ENCODE measurements around the gene MYEF2. TPM values are rescaled to one million over a fixed set of nuclear protein-coding genes. Genes with fewer than 3 reads are reported as not detected.

The MYEF2 gene
- total and polyA plus RNA-seq, 8 donors = 6.0 to 193 (median 22.5) TPM

DNA sequence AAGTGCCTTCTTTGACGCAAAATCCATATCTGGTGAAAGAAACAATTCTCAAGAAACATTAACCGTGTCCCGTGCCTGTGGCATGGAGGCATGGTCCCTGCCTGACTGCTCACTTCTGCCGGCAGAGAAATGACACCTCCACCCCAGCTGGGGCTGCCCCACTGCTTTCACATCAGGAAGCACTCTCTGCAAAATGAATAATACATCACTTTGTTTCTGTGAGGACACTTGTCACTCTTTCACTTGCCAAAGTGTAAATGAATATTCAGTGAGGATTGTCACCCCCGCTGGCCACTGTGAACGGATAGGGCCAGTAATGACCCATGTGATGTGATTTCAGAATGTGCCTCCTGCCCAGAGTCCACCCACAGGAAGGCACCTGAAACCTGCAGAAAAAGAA is 88.4 kb downstream of the MYEF2 start:
- WGBS, 5 donors = 54 to 66% (median 58%) methylated on average over 6 of the region's 6 CpGs
- H3K4me3 ChIP-seq = no peak overlapping the region
- TF ChIP-seq POLR2A (IDR thresholded peaks at IDR 0.05) (no peak), EP300 (IDR thresholded peaks at IDR 0.05) (no peak), POLR2AphosphoS5 (IDR thresholded peaks at IDR 0.05) (no peak)
- TF ChIP-seq, protein P1, sequence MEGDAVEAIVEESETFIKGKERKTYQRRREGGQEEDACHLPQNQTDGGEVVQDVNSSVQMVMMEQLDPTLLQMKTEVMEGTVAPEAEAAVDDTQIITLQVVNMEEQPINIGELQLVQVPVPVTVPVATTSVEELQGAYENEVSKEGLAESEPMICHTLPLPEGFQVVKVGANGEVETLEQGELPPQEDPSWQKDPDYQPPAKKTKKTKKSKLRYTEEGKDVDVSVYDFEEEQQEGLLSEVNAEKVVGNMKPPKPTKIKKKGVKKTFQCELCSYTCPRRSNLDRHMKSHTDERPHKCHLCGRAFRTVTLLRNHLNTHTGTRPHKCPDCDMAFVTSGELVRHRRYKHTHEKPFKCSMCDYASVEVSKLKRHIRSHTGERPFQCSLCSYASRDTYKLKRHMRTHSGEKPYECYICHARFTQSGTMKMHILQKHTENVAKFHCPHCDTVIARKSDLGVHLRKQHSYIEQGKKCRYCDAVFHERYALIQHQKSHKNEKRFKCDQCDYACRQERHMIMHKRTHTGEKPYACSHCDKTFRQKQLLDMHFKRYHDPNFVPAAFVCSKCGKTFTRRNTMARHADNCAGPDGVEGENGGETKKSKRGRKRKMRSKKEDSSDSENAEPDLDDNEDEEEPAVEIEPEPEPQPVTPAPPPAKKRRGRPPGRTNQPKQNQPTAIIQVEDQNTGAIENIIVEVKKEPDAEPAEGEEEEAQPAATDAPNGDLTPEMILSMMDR (IDR thresholded peaks at IDR 0.05) = no peak
- H3K27me3 ChIP-seq = no peaks in the 10 kb centered on the region
- no peaks in the 10 kb centered on the region for H3K36me3 ChIP-seq
- peaks cover 0 to 10% (median 2%) of the 10 kb centered on the region in 4 donors for H3K4me1 ChIP-seq
- H3K9me3 ChIP-seq = no peaks in the 10 kb centered on the region
- DNase-seq = no peak
- intact Hi-C loops (cut with DNase I; ENCODE audit: low total_unique reads) = no loop called here
- no peak overlapping the region for H3K27ac ChIP-seq

DNA sequence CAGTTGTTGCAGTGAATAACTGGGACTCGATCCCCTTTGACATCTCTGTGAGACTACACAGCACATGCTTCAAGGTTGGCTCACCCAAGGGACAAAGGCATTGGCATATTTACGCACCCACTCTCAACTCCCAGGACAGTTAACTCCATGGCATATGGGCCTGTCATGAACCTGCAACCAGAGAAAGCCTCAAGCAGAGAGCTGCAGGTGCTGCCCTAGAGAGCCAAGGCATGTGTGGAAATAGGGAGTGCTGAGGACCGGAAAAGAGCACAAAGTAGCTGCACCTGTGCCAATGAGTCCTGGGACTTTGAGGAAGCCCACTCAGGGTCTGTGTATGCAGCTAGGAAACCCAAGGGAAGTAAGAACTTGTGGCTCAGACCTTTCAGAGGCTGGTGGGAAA is 90.3 kb downstream of the MYEF2 start:
- H3K36me3 ChIP-seq = no peaks in the 10 kb centered on the region
- TF ChIP-seq EP300 (IDR thresholded peaks at IDR 0.05) (no peak), POLR2AphosphoS5 (IDR thresholded peaks at IDR 0.05) (no peak), POLR2A (IDR thresholded peaks at IDR 0.05) (no peak)
- TF ChIP-seq, protein P1 (IDR thresholded peaks at IDR 0.05) = no peak
- H3K27ac ChIP-seq = no peak overlapping the region
- intact Hi-C loops (cut with DNase I; ENCODE audit: low total_unique reads) = no loop called here
- WGBS, 5 donors = 75 to 89% (median 80%) methylated on average over 3 of the region's 3 CpGs
- no peak for DNase-seq
- peaks cover 0 to 10% (median 2%) of the 10 kb centered on the region in 4 donors for H3K4me1 ChIP-seq
- no peak overlapping the region for H3K4me3 ChIP-seq
- no peaks in the 10 kb centered on the region for H3K27me3 ChIP-seq
- no peaks in the 10 kb centered on the region for H3K9me3 ChIP-seq

DNA sequence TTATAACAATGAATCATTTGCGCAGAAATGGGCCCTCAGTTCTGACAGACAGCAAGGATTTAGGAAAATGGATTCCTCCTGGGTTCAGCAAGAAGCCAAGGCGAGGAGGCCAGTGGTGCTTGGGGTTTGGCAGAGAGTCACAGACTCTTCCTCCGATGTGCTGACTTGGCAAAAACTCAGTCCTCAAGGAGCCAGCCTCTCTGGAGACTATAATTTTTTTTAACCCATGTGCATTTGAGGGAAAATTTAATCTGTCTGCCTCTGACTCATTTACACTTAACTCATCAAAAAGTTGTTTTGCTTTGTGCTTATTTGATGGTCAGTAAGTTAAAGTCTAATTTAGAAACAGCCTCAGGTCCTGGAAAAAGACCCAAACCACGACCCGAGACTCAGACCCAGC is 91.5 kb downstream of the MYEF2 start:
- WGBS, 5 donors = 54 to 72% (median 63%) methylated on average over 5 of the region's 5 CpGs
- TF ChIP-seq EP300 (IDR thresholded peaks at IDR 0.05) (no peak), POLR2AphosphoS5 (IDR thresholded peaks at IDR 0.05) (no peak), POLR2A (IDR thresholded peaks at IDR 0.05) (no peak)
- TF ChIP-seq, protein P1 (IDR thresholded peaks at IDR 0.05) = no peak

DNA sequence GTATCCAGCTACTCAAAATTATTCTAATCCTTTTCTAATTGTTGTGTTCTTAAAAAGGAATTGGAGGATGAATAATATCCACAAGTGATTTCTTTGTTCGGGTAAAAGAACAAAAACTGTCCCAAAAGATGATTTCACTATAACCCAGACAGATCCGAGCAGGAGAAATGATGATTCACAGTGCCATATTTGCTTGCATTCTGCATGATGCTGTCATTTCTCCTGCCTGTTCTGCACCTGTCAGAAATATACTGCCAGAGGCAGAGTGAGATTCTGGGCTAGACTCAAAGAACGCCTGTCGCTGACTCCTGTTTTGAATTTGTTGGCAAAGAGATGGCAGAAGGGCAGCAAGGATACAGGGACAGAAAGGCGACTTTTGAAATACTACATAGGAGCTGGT is 92.0 kb downstream of the MYEF2 start:
- H3K4me1 ChIP-seq = peaks cover 0 to 10% (median 2%) of the 10 kb centered on the region in 4 donors
- intact Hi-C loops (cut with DNase I; ENCODE audit: low total_unique reads) = no loop called here
- H3K9me3 ChIP-seq = no peaks in the 10 kb centered on the region

More for the DNA sequence above, 91.5 kb downstream of the MYEF2 start:
- H3K4me1 ChIP-seq = peaks cover 0 to 10% (median 2%) of the 10 kb centered on the region in 4 donors
- no peaks in the 10 kb centered on the region for H3K36me3 ChIP-seq
- intact Hi-C loops (cut with DNase I; ENCODE audit: low total_unique reads) = no loop called here
- H3K27ac ChIP-seq = no peak overlapping the region
- H3K27me3 ChIP-seq = no peaks in the 10 kb centered on the region
- peak in 1 of 2 donors; percentile 48 for DNase-seq
- no peaks in the 10 kb centered on the region for H3K9me3 ChIP-seq
- no peak overlapping the region for H3K4me3 ChIP-seq

More for the DNA sequence above, 92.0 kb downstream of the MYEF2 start:
- H3K36me3 ChIP-seq = no peaks in the 10 kb centered on the region
- H3K4me3 ChIP-seq = no peak overlapping the region
- H3K27ac ChIP-seq = no peak overlapping the region
- TF ChIP-seq POLR2AphosphoS5 (IDR thresholded peaks at IDR 0.05) = no peak
- no peak for TF ChIP-seq EP300 (IDR thresholded peaks at IDR 0.05)
- no peak for TF ChIP-seq POLR2A (IDR thresholded peaks at IDR 0.05)
- TF ChIP-seq, protein P1 (IDR thresholded peaks at IDR 0.05) = no peak
- DNase-seq = no peak
- 56 to 76% (median 75%) methylated on average over 5 of the region's 5 CpGs for WGBS, 5 donors
- no peaks in the 10 kb centered on the region for H3K27me3 ChIP-seq
